Stimulated activated CD4-positive, alpha-beta T cell treated with anti-CD3 and anti-CD28 coated beads, Interleukin-2, amount 100 ng/mL, for 48 hours (primary cell): ENCODE data around the gene FBN3.
A peak's percentile ranks its signal among the peaks of the same experiment; 100 is the strongest.

Source experiments
- DNase-seq, 2 donors: peaks; one replicate each; pipeline ENCODE4 v3.0.0-alpha.2; 2020

FBN3 gene

GRCh38 chr19:8088752-8089663 lies 60.4 kb downstream of the FBN3 start:
- no peak for DNase-seq

GRCh38 chr19:8087876-8088275 lies 61.5 kb downstream of the FBN3 start:
- DNase-seq = no peak

GRCh38 chr19:8086849-8087248 lies 62.5 kb downstream of the FBN3 start:
- DNase-seq = no peak

GRCh38 chr19:8085598-8086408 lies 63.6 kb downstream of the FBN3 start:
- no peak for DNase-seq

GRCh38 chr19:8084152-8084551 lies 65.2 kb downstream of the FBN3 start:
- no peak for DNase-seq

GRCh38 chr19:8083141-8083540 lies 66.3 kb downstream of the FBN3 start:
- DNase-seq = no peak

GRCh38 chr19:8081569-8082550 lies 67.5 kb downstream of the FBN3 start:
- DNase-seq = no peak

GRCh38 chr19:8080832-8081231 lies 68.6 kb downstream of the FBN3 start:
- DNase-seq = no peak

- DNase-seq = no peak
These were observed 69.4 kb downstream of the FBN3 start for GRCh38 chr19:8079988-8080387.

- no peak for DNase-seq
These were observed 74.0 kb downstream of the FBN3 start for GRCh38 chr19:8075158-8076074.

- no peak for DNase-seq
These were observed 74.9 kb downstream of the FBN3 start for GRCh38 chr19:8074501-8074900.

GRCh38 chr19:8071912-8072311 lies 77.5 kb downstream of the FBN3 start:
- DNase-seq = no peak

GRCh38 chr19:8069096-8069973 lies 80.1 kb downstream of the FBN3 start:
- DNase-seq = peak; percentile 16 to 21

GRCh38 chr19:8065875-8066261 lies 83.5 kb downstream of the FBN3 start:
- DNase-seq = no peak

- no peak for DNase-seq
These were observed 84.2 kb downstream of the FBN3 start for GRCh38 chr19:8064911-8065874.

- DNase-seq = no peak
These were observed 91.7 kb downstream of the FBN3 start for GRCh38 chr19:8057545-8058270.

GRCh38 chr19:8056533-8056932 lies 92.9 kb downstream of the FBN3 start:
- DNase-seq = no peak

GRCh38 chr19:8054169-8054568 lies 95.2 kb downstream of the FBN3 start:
- DNase-seq = no peak

- no peak for DNase-seq
These were observed 96.9 kb downstream of the FBN3 start, which contains the start of gene CCL25 for GRCh38 chr19:8052464-8052859. Gene CCL25, plus strand, starts transcription at chr19:8052760. Its CDS starts 290 bp downstream, at chr19:8053050.
